Fibroblast of lung (primary cell): ENCODE measurements around the gene MROH2A. TPM values are rescaled to one million over a fixed set of nuclear protein-coding genes. Genes with fewer than 3 reads are reported as not detected.

ENCODE experiments used
- DNase-seq, 2 donors: peaks; one replicate each; pipeline versions ENCODE4 v3.0.0 to v3.0.0-alpha.2; 2010; ENCODE audit warnings: low read depth in 2 of 2
- H2AFZ ChIP-seq: 2 replicates; pipeline ENCODE4 v1.5.1; 2012; ENCODE audit warnings: low read length, control low read depth, inconsistent platforms
- H3K27ac ChIP-seq: 2 replicates; pipeline ENCODE4 v1.5.1; 2011; ENCODE audit warnings: low read length, control low read depth; ENCODE audit not compliant: insufficient read depth
- H3K27me3 ChIP-seq: 2 replicates; pipeline ENCODE4 v1.5.1; 2011; ENCODE audit warnings: mild to moderate bottlenecking, low read length; ENCODE audit not compliant: control insufficient read depth, insufficient read depth
- H3K36me3 ChIP-seq: 2 replicates; pipeline ENCODE4 v1.5.1; 2011; ENCODE audit warnings: low read length; ENCODE audit not compliant: control insufficient read depth, insufficient read depth
- H3K4me1 ChIP-seq: 2 replicates; pipeline ENCODE4 v1.5.1; 2011; ENCODE audit warnings: low read length; ENCODE audit not compliant: control insufficient read depth, insufficient read depth; ENCODE audit errors: extremely low read depth
- H3K4me2 ChIP-seq: 2 replicates; pipeline ENCODE4 v1.5.1; 2011; ENCODE audit warnings: low read length, control low read depth; ENCODE audit not compliant: insufficient read depth; ENCODE audit errors: extremely low read depth
- H3K4me3 ChIP-seq, 4 experiments: fragments of 200-600 bp in 1 of 4; sonication (generic) in 1 of 4; replicated peaks in 1 of 4; 2 replicates each; pipeline ENCODE4 v1.5.1; 2011 to 2016; ENCODE audit warnings: low read length in 4 of 4, low read depth in 3 of 4, mild to moderate bottlenecking in 3 of 4, control low read depth in 2 of 4, inconsistent platforms in 1 of 4, mixed read lengths in 1 of 4; ENCODE audit not compliant: insufficient read depth in 1 of 4; ENCODE audit errors: control extremely low read depth in 1 of 4
- H3K79me2 ChIP-seq: 2 replicates; pipeline ENCODE4 v1.5.1; 2012; ENCODE audit warnings: mild to moderate bottlenecking, low read length, inconsistent platforms; ENCODE audit not compliant: control insufficient read depth, insufficient read depth
- H3K9ac ChIP-seq: 2 replicates; pipeline ENCODE4 v1.5.1; 2011; ENCODE audit warnings: mild to moderate bottlenecking, low read length, control low read depth; ENCODE audit not compliant: insufficient read depth
- H3K9me3 ChIP-seq: 2 replicates; pipeline ENCODE4 v1.5.1; 2012; ENCODE audit warnings: low read depth, low read length; ENCODE audit not compliant: control insufficient read depth, insufficient read depth
- H4K20me1 ChIP-seq: 2 replicates; pipeline ENCODE4 v1.5.1; 2011; ENCODE audit warnings: low read length; ENCODE audit not compliant: control insufficient read depth, insufficient read depth; ENCODE audit errors: extremely low read depth
- EZH2 ChIP-seq: IDR thresholded peaks from 2 replicates; pipeline ENCODE4 v1.5.1; 2012; ENCODE audit warnings: low read length, control low read depth, mild to moderate bottlenecking; ENCODE audit errors: missing control alignments
- polyA plus RNA-seq, 2 donors: library from polyadenylated mRNA; depleted of rRNA in 1 of 2; stranded (reverse) in 1 of 2; unstranded in 1 of 2; fragments of >200 nt; gene quantifications; 2 replicates each; pipeline ENCODE4 v1.2.1, GENCODE V29; 2011 to 2012; ENCODE audit warnings: missing spikeins in 1 of 2
- total RNA-seq: library from RNA; depleted of rRNA; stranded (reverse); fragments of >200 nt; gene quantifications from 2 replicates; pipeline ENCODE4 v1.2.1, GENCODE V29; 2014
- TF ChIP-seq, protein P1 (sequence below), 2 donors: IDR thresholded peaks in 1 of 2; conservative IDR thresholded peaks in 1 of 2; 1 replicate in 1 of 2; 2 replicates in 1 of 2; pipeline ENCODE4 v1.5.1; 2011 to 2012; ENCODE audit warnings: low read length in 2 of 2, control low read depth in 1 of 2, inconsistent platforms in 1 of 2, low read depth in 1 of 2, mild to moderate bottlenecking in 1 of 2

MROH2A gene
- total and polyA plus RNA-seq, 2 donors (not counting 1 experiment from before 2014, with no cell fraction given): not detected

DNA sequence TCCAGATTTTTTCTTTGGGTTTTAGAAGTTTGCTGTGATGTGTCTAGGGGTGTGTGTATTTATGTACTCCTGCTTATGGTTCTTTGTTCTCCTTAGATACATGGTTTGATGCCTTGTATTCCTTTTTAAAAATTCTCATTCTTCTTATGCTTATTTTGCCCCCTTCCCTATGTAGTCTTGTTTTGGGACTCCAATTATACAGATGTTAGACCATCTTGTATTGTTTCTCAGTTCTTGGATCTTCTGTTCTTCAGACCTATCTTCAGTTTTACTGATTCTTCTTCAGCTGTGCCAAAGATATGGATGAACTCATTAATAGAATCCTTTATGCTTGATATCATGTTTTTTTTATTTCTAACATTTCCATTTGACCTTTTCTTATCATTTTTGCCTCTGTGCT is 104.2 kb downstream of the MROH2A start:
- H3K9me3 ChIP-seq: no peaks in the 10 kb centered on the region
- no peak overlapping the region for H3K4me3 ChIP-seq
- H2AFZ ChIP-seq: no peak overlapping the region
- peak in 1 of 2 donors; percentile 4 for DNase-seq
- no peaks in the 10 kb centered on the region for H3K27me3 ChIP-seq
- H3K27ac ChIP-seq: no peak overlapping the region
- no peaks in the 10 kb centered on the region for H3K4me1 ChIP-seq
- no peaks in the 10 kb centered on the region for H3K79me2 ChIP-seq
- no peaks in the 10 kb centered on the region for H3K36me3 ChIP-seq
- no peak overlapping the region for H3K9ac ChIP-seq
- H3K4me2 ChIP-seq: no peak overlapping the region
- H4K20me1 ChIP-seq: no peaks in the 10 kb centered on the region
- TF ChIP-seq EZH2: no peak
- TF ChIP-seq, protein P1, sequence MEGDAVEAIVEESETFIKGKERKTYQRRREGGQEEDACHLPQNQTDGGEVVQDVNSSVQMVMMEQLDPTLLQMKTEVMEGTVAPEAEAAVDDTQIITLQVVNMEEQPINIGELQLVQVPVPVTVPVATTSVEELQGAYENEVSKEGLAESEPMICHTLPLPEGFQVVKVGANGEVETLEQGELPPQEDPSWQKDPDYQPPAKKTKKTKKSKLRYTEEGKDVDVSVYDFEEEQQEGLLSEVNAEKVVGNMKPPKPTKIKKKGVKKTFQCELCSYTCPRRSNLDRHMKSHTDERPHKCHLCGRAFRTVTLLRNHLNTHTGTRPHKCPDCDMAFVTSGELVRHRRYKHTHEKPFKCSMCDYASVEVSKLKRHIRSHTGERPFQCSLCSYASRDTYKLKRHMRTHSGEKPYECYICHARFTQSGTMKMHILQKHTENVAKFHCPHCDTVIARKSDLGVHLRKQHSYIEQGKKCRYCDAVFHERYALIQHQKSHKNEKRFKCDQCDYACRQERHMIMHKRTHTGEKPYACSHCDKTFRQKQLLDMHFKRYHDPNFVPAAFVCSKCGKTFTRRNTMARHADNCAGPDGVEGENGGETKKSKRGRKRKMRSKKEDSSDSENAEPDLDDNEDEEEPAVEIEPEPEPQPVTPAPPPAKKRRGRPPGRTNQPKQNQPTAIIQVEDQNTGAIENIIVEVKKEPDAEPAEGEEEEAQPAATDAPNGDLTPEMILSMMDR (conservative IDR thresholded peaks at IDR 0.05 in 1 of 2, IDR thresholded peaks at IDR 0.05 in 1 of 2; ENCODE audit: low read depth in 1 of 2, low read length in 2 of 2): no peak

Other genes starting within 250 kb of the MROH2A start
- 34.9 and 40.6 TPM in 2 replicates for gene USP40, start 211.5 kb upstream of the MROH2A start, total RNA-seq
- 18.9 and 26.2 TPM in 2 replicates for gene USP40, start 211.5 kb upstream of the MROH2A start, polyA plus RNA-seq
- not detected in 2 replicates for gene UGT1A8, start 160.7 kb upstream of the MROH2A start, total RNA-seq
- not detected in 2 replicates for gene UGT1A8, start 160.7 kb upstream of the MROH2A start, polyA plus RNA-seq
- gene UGT1A10, start 141.9 kb upstream of the MROH2A start, total RNA-seq: not detected in 2 replicates
- gene UGT1A10, start 141.9 kb upstream of the MROH2A start, polyA plus RNA-seq: not detected in 2 replicates
- gene UGT1A9, start 106.4 kb upstream of the MROH2A start, total RNA-seq: not detected in 2 replicates
- gene UGT1A9, start 106.4 kb upstream of the MROH2A start, polyA plus RNA-seq: not detected in 2 replicates
- not detected in 2 replicates for gene UGT1A7, start 96.4 kb upstream of the MROH2A start, total RNA-seq
- not detected in 2 replicates for gene UGT1A7, start 96.4 kb upstream of the MROH2A start, polyA plus RNA-seq
- gene UGT1A6, start 85.4 kb upstream of the MROH2A start, total RNA-seq: not detected in 2 replicates
- not detected in 2 replicates for gene UGT1A6, start 85.4 kb upstream of the MROH2A start, polyA plus RNA-seq
- gene UGT1A5, start 65.4 kb upstream of the MROH2A start, total RNA-seq: not detected in 2 replicates
- not detected in 2 replicates for gene UGT1A5, start 65.4 kb upstream of the MROH2A start, polyA plus RNA-seq
- gene UGT1A4, start 59.6 kb upstream of the MROH2A start, total RNA-seq: not detected in 2 replicates
- gene UGT1A4, start 59.6 kb upstream of the MROH2A start, polyA plus RNA-seq: not detected in 2 replicates
- not detected in 2 replicates for gene UGT1A3, start 49.3 kb upstream of the MROH2A start, total RNA-seq
- not detected in 2 replicates for gene UGT1A3, start 49.3 kb upstream of the MROH2A start, polyA plus RNA-seq
- gene UGT1A1, start 18.1 kb upstream of the MROH2A start, total RNA-seq: not detected in 2 replicates
- not detected in 2 replicates for gene UGT1A1, start 18.1 kb upstream of the MROH2A start, polyA plus RNA-seq
- gene HJURP, start 76.2 kb downstream of the MROH2A start, total RNA-seq: 0.26 and 5.8 TPM in 2 replicates
- 6.2 and 28.3 TPM in 2 replicates for gene HJURP, start 76.2 kb downstream of the MROH2A start, polyA plus RNA-seq
- gene TRPM8, start 139.0 kb downstream of the MROH2A start, total RNA-seq: under 0.01 and 0.99 TPM in 2 replicates
- 0.49 and 0.76 TPM in 2 replicates for gene TRPM8, start 139.0 kb downstream of the MROH2A start, polyA plus RNA-seq